ENCODE results near the gene UBLCP1. TPM values are rescaled to one million over a fixed set of nuclear protein-coding genes. Genes with fewer than 3 reads are reported as not detected.

The UBLCP1 gene
- total RNA-seq, 6 donors from 2014 or later = 8.4 to 36.1 (median 24.6) TPM

GRCh38 chr5:159240301-159240870 lies 22.7 kb upstream of the UBLCP1 start:
- Histone ChIP-seq H3K9me3 (no peaks in the 10 kb centered on the region), H3K36me3 (no peaks in the 10 kb centered on the region), H3K27ac (no peak overlapping the region), H3K4me3 (no peak overlapping the region), H3K27me3 (no peaks in the 10 kb centered on the region), H3K4me1 (peaks cover 0 to 6% (median 2%) of the 10 kb centered on the region in 4 donors)
- ATAC-seq (ENCODE audit: low FRiP score in 2 of 2) (no peak), DNase-seq (no peak)
- WGBS, 2 donors = 79 to 84% methylated on average over 4 of the region's 4 CpGs
- no peak for TF ChIP-seq POLR2A (IDR thresholded peaks at IDR 0.05)
- TF ChIP-seq EP300 (IDR thresholded peaks at IDR 0.05) = peak in 1 of 4 donors; percentile 17

GRCh38 chr5:159241946-159242552 lies 21.0 kb upstream of the UBLCP1 start:
- ATAC-seq (ENCODE audit: low FRiP score in 2 of 2) = no peak
- WGBS, 2 donors = 33 to 42% methylated on average over 2 of the region's 2 CpGs
- no peak for DNase-seq
- Histone ChIP-seq H3K27me3 (no peaks in the 10 kb centered on the region), H3K9me3 (no peaks in the 10 kb centered on the region), H3K27ac (no peak overlapping the region), H3K4me3 (no peak overlapping the region), H3K36me3 (no peaks in the 10 kb centered on the region), H3K4me1 (peaks cover 0 to 6% (median 2%) of the 10 kb centered on the region in 4 donors)
- no peak for TF ChIP-seq EP300 (IDR thresholded peaks at IDR 0.05)
- no peak for TF ChIP-seq POLR2A (IDR thresholded peaks at IDR 0.05)
- TF ChIP-seq POLR2AphosphoS5 (IDR thresholded peaks at IDR 0.05) = no peak
- TF ChIP-seq CTCF (IDR thresholded peaks at IDR 0.05) = no peak

GRCh38 chr5:159242656-159243055 lies 20.4 kb upstream of the UBLCP1 start:
- 27 to 39% methylated on average over 4 of the region's 4 CpGs for WGBS, 2 donors
- Histone ChIP-seq H3K27me3 (no peaks in the 10 kb centered on the region), H3K36me3 (no peaks in the 10 kb centered on the region), H3K27ac (no peak overlapping the region), H3K4me3 (no peak overlapping the region), H3K4me1 (peaks cover 0 to 6% (median 2%) of the 10 kb centered on the region in 4 donors), H3K9me3 (no peaks in the 10 kb centered on the region)
- ATAC-seq (ENCODE audit: low FRiP score in 2 of 2) = no peak
- DNase-seq = peak in 1 of 2 donors; percentile 51
- TF ChIP-seq POLR2A (IDR thresholded peaks at IDR 0.05) = no peak

- no peaks in the 10 kb centered on the region for H3K9me3 ChIP-seq
- no peaks in the 10 kb centered on the region for H3K36me3 ChIP-seq
- peaks cover 0 to 6% (median 2%) of the 10 kb centered on the region in 4 donors for H3K4me1 ChIP-seq
- ATAC-seq (ENCODE audit: low FRiP score in 2 of 2) = no peak
- no peak overlapping the region for H3K27ac ChIP-seq
- no peaks in the 10 kb centered on the region for H3K27me3 ChIP-seq
- DNase-seq = no peak
- H3K4me3 ChIP-seq = no peak overlapping the region
- TF ChIP-seq POLR2AphosphoS5 (IDR thresholded peaks at IDR 0.05) (no peak), CTCF (IDR thresholded peaks at IDR 0.05) (no peak), EP300 (IDR thresholded peaks at IDR 0.05) (no peak), POLR2A (IDR thresholded peaks at IDR 0.05) (no peak)
Observed at GRCh38 chr5:159243385-159243784, 19.7 kb upstream of the UBLCP1 start.

- no peaks in the 10 kb centered on the region for H3K36me3 ChIP-seq
- H3K4me3 ChIP-seq = no peak overlapping the region
- no peaks in the 10 kb centered on the region for H3K9me3 ChIP-seq
- H3K27me3 ChIP-seq = no peaks in the 10 kb centered on the region
- H3K27ac ChIP-seq = no peak overlapping the region
- no peak for ATAC-seq (ENCODE audit: low FRiP score in 2 of 2)
- DNase-seq = no peak
- 84 to 85% methylated on average over 3 of the region's 3 CpGs for WGBS, 2 donors
- H3K4me1 ChIP-seq = peaks cover 0 to 6% (median 2%) of the 10 kb centered on the region in 4 donors
- TF ChIP-seq POLR2AphosphoS5 (IDR thresholded peaks at IDR 0.05) (no peak), CTCF (IDR thresholded peaks at IDR 0.05) (no peak), EP300 (IDR thresholded peaks at IDR 0.05) (no peak), POLR2A (IDR thresholded peaks at IDR 0.05) (no peak)
Observed at GRCh38 chr5:159244163-159244562, 18.9 kb upstream of the UBLCP1 start.

- TF ChIP-seq POLR2A (IDR thresholded peaks at IDR 0.05) (no peak), EP300 (IDR thresholded peaks at IDR 0.05) (no peak), CTCF (IDR thresholded peaks at IDR 0.05) (no peak), POLR2AphosphoS5 (IDR thresholded peaks at IDR 0.05) (no peak)
- Histone ChIP-seq H3K27me3 (no peaks in the 10 kb centered on the region), H3K9me3 (no peaks in the 10 kb centered on the region), H3K27ac (no peak overlapping the region), H3K36me3 (no peaks in the 10 kb centered on the region), H3K4me1 (peaks cover 0 to 6% (median 2%) of the 10 kb centered on the region in 4 donors), H3K4me3 (no peak overlapping the region)
- ATAC-seq (ENCODE audit: low FRiP score in 2 of 2) (no peak), DNase-seq (no peak)
Observed at GRCh38 chr5:159244890-159245289, 18.2 kb upstream of the UBLCP1 start.
